ENCODE data around the gene IQCM. TPM values are rescaled to one million over a fixed set of nuclear protein-coding genes. Genes with fewer than 3 reads are reported as not detected.

The IQCM gene
- total and polyA plus RNA-seq, 7 experiments from 2014 or later = not detected

DNA sequence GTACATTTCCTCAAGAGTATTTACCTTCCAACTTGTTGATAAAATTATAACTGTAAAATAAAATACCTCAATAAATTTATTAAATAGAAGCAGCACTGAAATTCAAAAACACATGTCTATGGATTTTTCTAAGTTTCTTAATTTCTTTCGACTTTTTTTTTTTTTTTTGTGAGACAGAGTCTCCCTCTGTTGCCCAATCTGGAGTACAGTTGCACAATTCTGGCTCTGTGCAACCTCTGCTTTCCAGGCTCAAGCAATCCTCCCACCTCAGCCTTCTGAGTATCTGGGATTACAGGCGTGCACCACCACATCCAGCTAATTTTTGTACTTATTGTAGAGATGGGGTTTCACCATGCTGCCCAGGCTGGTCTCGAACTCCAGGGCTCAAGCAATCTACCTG lies 79.8 kb downstream of the IQCM start:
- no peaks in the 10 kb centered on the region for H3K36me3 ChIP-seq (ENCODE audit: control insufficient read depth in 2 of 3, insufficient read depth in 3 of 3, low read length in 3 of 3)
- CTCF ChIA-PET = no interaction called here
- Mint-ChIP-seq H3K27me3 (peaks cover 0 to 4% (median 0%) of the 10 kb centered on the region in 5 donors), H3K4me3 (no peak overlapping the region), H3K9me3 (peaks cover 0 to 13% (median 0%) of the 10 kb centered on the region in 11 donors), H3K27ac (no peak overlapping the region), H3K36me3 (no peaks in the 10 kb centered on the region), H3K4me1 (no peaks in the 10 kb centered on the region)
- ATAC-seq (no peak), DNase-seq (no peak)
- H3K4me3 ChIP-seq (ENCODE audit: low read length) = no peak overlapping the region
- intact Hi-C loops (cut with micrococcal nuclease) = no loop called here
- no peaks in the 10 kb centered on the region for H3K9me3 ChIP-seq (ENCODE audit: control insufficient read depth in 2 of 3, low read length in 3 of 3)
- no peaks in the 10 kb centered on the region for H3K27me3 ChIP-seq (ENCODE audit: control insufficient read depth in 2 of 2, insufficient read depth in 2 of 2, low read length in 2 of 2)
- POLR2A ChIA-PET = no interaction called here
- H3K27ac ChIP-seq (ENCODE audit: low read depth, low read length) = no peak overlapping the region
- H3K4me1 ChIP-seq (ENCODE audit: control insufficient read depth in 2 of 2, insufficient read depth in 2 of 2, low read length in 2 of 2) = no peaks in the 10 kb centered on the region

DNA sequence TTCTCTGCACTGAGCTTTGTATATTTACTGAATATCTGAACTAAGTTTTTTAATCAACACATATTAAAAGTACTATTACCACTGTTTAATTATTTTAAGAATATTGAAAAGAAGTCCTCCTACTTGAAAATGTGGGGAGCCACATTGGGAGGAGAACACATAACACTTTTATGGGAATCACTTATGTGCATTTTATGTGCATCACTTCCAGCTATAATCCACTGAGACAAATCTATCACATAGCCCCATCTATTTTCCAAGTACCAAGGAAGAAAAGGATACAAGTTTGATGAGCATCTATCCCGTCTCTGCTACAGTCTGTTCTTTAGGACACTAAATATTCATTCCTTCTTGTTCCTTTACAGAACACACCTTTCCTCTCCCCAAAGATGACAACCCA lies 87.2 kb downstream of the IQCM start:
- Histone ChIP-seq H3K27me3 (ENCODE audit: control insufficient read depth in 2 of 2, insufficient read depth in 2 of 2, low read length in 2 of 2) (no peaks in the 10 kb centered on the region), H3K4me3 (ENCODE audit: low read length) (no peak overlapping the region), H3K27ac (ENCODE audit: low read depth, low read length) (no peak overlapping the region), H3K9me3 (ENCODE audit: control insufficient read depth in 2 of 3, low read length in 3 of 3) (no peaks in the 10 kb centered on the region), H3K36me3 (ENCODE audit: control insufficient read depth in 2 of 3, insufficient read depth in 3 of 3, low read length in 3 of 3) (no peaks in the 10 kb centered on the region), H3K4me1 (ENCODE audit: control insufficient read depth in 2 of 2, insufficient read depth in 2 of 2, low read length in 2 of 2) (no peaks in the 10 kb centered on the region)
- Mint-ChIP-seq H3K36me3 (no peaks in the 10 kb centered on the region), H3K27ac (no peak overlapping the region), H3K4me1 (no peaks in the 10 kb centered on the region), H3K4me3 (no peak overlapping the region), H3K27me3 (peaks cover 0 to 4% (median 0%) of the 10 kb centered on the region in 5 donors), H3K9me3 (peaks cover 0 to 19% (median 0%) of the 10 kb centered on the region in 11 donors)
- DNase-seq = no peak
- CTCF ChIA-PET = no interaction called here
- no peak for ATAC-seq
- intact Hi-C loops (cut with micrococcal nuclease) = no loop called here
- POLR2A ChIA-PET = no interaction called here

DNA sequence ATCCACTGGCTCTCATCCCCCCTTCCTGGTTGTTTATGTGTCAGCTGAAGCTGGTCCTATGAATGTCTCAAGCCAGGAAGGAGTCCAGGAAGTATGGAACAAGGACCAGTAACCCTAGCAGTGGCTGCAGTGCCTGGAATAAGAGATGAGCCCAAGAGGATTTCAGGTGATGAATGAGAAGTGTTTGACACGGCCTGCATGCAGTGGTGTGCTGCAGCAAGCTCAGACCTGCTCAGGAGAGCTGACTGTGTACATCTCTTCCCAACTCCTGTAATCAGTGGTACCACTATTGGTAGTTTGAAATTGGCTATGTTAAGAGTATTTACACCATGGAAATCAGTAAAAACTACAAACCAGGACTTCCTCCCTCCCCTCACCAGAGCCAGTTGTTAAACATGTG lies 88.0 kb downstream of the IQCM start:
- no peak overlapping the region for H3K27ac ChIP-seq (ENCODE audit: low read depth, low read length)
- no peaks in the 10 kb centered on the region for H3K36me3 ChIP-seq (ENCODE audit: control insufficient read depth in 2 of 3, insufficient read depth in 3 of 3, low read length in 3 of 3)
- Mint-ChIP-seq H3K27me3 (peaks cover 0 to 4% (median 0%) of the 10 kb centered on the region in 5 donors), H3K4me1 (no peaks in the 10 kb centered on the region), H3K9me3 (peaks cover 0 to 23% (median 0%) of the 10 kb centered on the region in 11 donors), H3K36me3 (no peaks in the 10 kb centered on the region), H3K27ac (no peak overlapping the region), H3K4me3 (no peak overlapping the region)
- CTCF ChIA-PET = no interaction called here
- intact Hi-C loops (cut with micrococcal nuclease) = no loop called here
- H3K9me3 ChIP-seq (ENCODE audit: control insufficient read depth in 2 of 3, low read length in 3 of 3) = no peaks in the 10 kb centered on the region
- H3K4me3 ChIP-seq (ENCODE audit: low read length) = no peak overlapping the region
- H3K27me3 ChIP-seq (ENCODE audit: control insufficient read depth in 2 of 2, insufficient read depth in 2 of 2, low read length in 2 of 2) = no peaks in the 10 kb centered on the region
- no peak for ATAC-seq
- H3K4me1 ChIP-seq (ENCODE audit: control insufficient read depth in 2 of 2, insufficient read depth in 2 of 2, low read length in 2 of 2) = no peaks in the 10 kb centered on the region
- no peak for DNase-seq
- POLR2A ChIA-PET = no interaction called here

DNA sequence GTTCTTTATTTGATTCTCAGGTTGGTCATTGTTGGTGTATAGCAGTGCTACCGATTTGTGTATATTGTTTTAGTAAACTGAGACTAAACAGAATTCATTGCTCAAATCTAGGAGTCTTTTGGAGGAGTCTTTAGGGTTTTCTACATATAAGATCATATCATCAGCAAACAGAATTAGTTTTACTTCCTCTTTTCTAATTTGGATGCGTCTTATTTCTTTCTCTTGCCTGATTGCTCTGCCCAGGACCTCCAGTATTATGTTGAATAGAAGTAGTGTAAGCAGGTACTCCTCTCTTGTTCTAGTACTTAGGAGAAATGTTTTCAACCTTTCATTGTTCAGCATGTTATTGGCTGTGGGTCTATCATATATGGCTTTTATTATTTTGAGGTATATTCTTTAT lies 92.6 kb downstream of the IQCM start:
- intact Hi-C loops (cut with micrococcal nuclease) = no loop called here
- POLR2A ChIA-PET = no interaction called here
- no peaks in the 10 kb centered on the region for H3K4me1 Mint-ChIP-seq
- H3K27me3 Mint-ChIP-seq = peaks cover 0 to 4% (median 0%) of the 10 kb centered on the region in 5 donors
- no peak overlapping the region for H3K27ac ChIP-seq (ENCODE audit: low read depth, low read length)
- no peaks in the 10 kb centered on the region for H3K9me3 ChIP-seq (ENCODE audit: control insufficient read depth in 2 of 3, low read length in 3 of 3)
- no peaks in the 10 kb centered on the region for H3K27me3 ChIP-seq (ENCODE audit: control insufficient read depth in 2 of 2, insufficient read depth in 2 of 2, low read length in 2 of 2)
- no peaks in the 10 kb centered on the region for H3K36me3 Mint-ChIP-seq
- no peak overlapping the region for H3K4me3 ChIP-seq (ENCODE audit: low read length)
- H3K9me3 Mint-ChIP-seq = peaks cover 0 to 21% (median 0%) of the 10 kb centered on the region in 11 donors
- DNase-seq (no peak), ATAC-seq (no peak)
- H3K36me3 ChIP-seq (ENCODE audit: control insufficient read depth in 2 of 3, insufficient read depth in 3 of 3, low read length in 3 of 3) = no peaks in the 10 kb centered on the region
- CTCF ChIA-PET = no interaction called here
- H3K27ac Mint-ChIP-seq = no peak overlapping the region
- H3K4me3 Mint-ChIP-seq = no peak overlapping the region
- H3K4me1 ChIP-seq (ENCODE audit: control insufficient read depth in 2 of 2, insufficient read depth in 2 of 2, low read length in 2 of 2) = no peaks in the 10 kb centered on the region

DNA sequence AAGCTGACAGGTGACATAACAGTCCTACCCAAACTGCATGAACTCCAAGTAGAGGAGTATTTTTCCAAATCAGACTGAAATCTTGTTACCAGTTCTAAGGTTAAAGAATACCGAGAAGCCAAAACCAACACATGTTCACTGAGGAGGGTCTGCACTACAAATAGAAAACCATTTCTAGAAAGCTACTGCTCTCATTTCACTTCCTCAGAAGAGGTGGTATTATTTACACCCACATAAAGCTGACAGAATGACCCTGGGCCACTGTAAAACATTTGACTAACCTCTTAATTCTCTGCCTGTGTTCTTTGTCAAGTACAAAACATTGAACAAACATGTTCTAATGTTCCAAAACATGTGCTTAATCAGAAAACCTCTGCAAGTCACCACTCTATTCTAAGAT lies 95.8 kb downstream of the IQCM start:
- H3K27ac ChIP-seq (ENCODE audit: low read depth, low read length) = no peak overlapping the region
- H3K36me3 ChIP-seq (ENCODE audit: control insufficient read depth in 2 of 3, insufficient read depth in 3 of 3, low read length in 3 of 3) = no peaks in the 10 kb centered on the region
- ChIA-PET POLR2A (no interaction called here), CTCF (no interaction called here)
- Mint-ChIP-seq H3K36me3 (no peaks in the 10 kb centered on the region), H3K27me3 (no peaks in the 10 kb centered on the region), H3K4me1 (no peaks in the 10 kb centered on the region), H3K9me3 (peaks cover 0 to 21% (median 2%) of the 10 kb centered on the region in 11 donors), H3K4me3 (no peak overlapping the region), H3K27ac (no peak overlapping the region)
- H3K4me3 ChIP-seq (ENCODE audit: low read length) = no peak overlapping the region
- H3K4me1 ChIP-seq (ENCODE audit: control insufficient read depth in 2 of 2, insufficient read depth in 2 of 2, low read length in 2 of 2) = no peaks in the 10 kb centered on the region
- H3K9me3 ChIP-seq (ENCODE audit: control insufficient read depth in 2 of 3, low read length in 3 of 3) = no peaks in the 10 kb centered on the region
- intact Hi-C loops (cut with micrococcal nuclease) = no loop called here
- DNase-seq (no peak), ATAC-seq (no peak)
- no peaks in the 10 kb centered on the region for H3K27me3 ChIP-seq (ENCODE audit: control insufficient read depth in 2 of 2, insufficient read depth in 2 of 2, low read length in 2 of 2)

DNA sequence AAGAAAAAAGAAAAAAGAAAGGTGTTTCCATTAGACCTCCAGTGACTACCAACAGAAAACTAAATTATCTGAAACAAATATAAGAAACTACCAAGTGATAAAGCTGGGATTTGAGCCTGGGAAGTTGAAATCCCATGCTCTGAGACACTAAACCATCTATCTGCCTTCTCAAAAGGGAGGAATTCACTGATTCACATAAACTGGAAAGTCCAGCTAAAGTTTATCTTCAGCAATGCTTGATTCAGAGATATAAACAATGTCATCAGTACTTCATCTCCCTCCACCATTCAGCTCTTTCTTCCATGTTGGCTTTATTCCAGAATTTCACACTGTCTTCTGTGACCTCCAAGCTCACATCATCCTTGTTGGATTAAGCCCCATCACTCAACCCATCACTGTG lies 96.3 kb downstream of the IQCM start:
- ChIA-PET CTCF (no interaction called here), POLR2A (no interaction called here)

DNA sequence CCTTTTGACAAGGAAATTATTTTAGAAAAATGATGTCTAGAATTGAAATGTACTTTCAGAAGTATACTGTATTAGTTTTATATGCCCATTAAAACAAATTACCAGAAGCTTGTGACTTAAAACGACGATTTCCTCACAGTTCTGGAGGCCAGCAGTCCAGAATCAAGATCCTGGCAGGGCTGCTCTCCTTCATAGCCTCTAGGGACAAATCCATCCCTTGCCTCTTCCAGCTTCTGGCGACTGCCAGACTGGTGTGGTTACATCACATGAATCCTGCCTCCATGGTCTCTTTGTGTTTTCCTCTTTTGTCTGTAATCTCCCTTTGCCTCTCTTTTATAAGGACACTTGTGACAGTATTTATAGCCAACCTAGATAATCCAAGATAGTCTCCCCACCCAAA lies 97.1 kb downstream of the IQCM start:
- H3K36me3 ChIP-seq (ENCODE audit: control insufficient read depth in 2 of 3, insufficient read depth in 3 of 3, low read length in 3 of 3) = no peaks in the 10 kb centered on the region

More for the DNA sequence above, 96.3 kb downstream of the IQCM start:
- ATAC-seq (no peak), DNase-seq (no peak)
- intact Hi-C loops (cut with micrococcal nuclease) = no loop called here
- no peaks in the 10 kb centered on the region for H3K36me3 ChIP-seq (ENCODE audit: control insufficient read depth in 2 of 3, insufficient read depth in 3 of 3, low read length in 3 of 3)
- no peaks in the 10 kb centered on the region for H3K27me3 ChIP-seq (ENCODE audit: control insufficient read depth in 2 of 2, insufficient read depth in 2 of 2, low read length in 2 of 2)
- Mint-ChIP-seq H3K27me3 (no peaks in the 10 kb centered on the region), H3K4me3 (no peak overlapping the region), H3K27ac (no peak overlapping the region), H3K9me3 (peaks cover 0 to 20% (median 2%) of the 10 kb centered on the region in 11 donors), H3K4me1 (peaks cover 0 to 2% (median 0%) of the 10 kb centered on the region in 7 donors), H3K36me3 (no peaks in the 10 kb centered on the region)
- no peaks in the 10 kb centered on the region for H3K4me1 ChIP-seq (ENCODE audit: control insufficient read depth in 2 of 2, insufficient read depth in 2 of 2, low read length in 2 of 2)
- H3K9me3 ChIP-seq (ENCODE audit: control insufficient read depth in 2 of 3, low read length in 3 of 3) = no peaks in the 10 kb centered on the region
- H3K4me3 ChIP-seq (ENCODE audit: low read length) = no peak overlapping the region
- H3K27ac ChIP-seq (ENCODE audit: low read depth, low read length) = no peak overlapping the region

More for the DNA sequence above, 97.1 kb downstream of the IQCM start:
- H3K4me1 Mint-ChIP-seq = peaks cover 0 to 2% (median 0%) of the 10 kb centered on the region in 7 donors
- no peak overlapping the region for H3K4me3 ChIP-seq (ENCODE audit: low read length)
- no peak overlapping the region for H3K4me3 Mint-ChIP-seq
- H3K4me1 ChIP-seq (ENCODE audit: control insufficient read depth in 2 of 2, insufficient read depth in 2 of 2, low read length in 2 of 2) = no peaks in the 10 kb centered on the region
- ChIA-PET POLR2A (no interaction called here), CTCF (no interaction called here)
- H3K27me3 Mint-ChIP-seq = no peaks in the 10 kb centered on the region
- H3K9me3 Mint-ChIP-seq = peaks cover 0 to 17% (median 1%) of the 10 kb centered on the region in 11 donors
- H3K27me3 ChIP-seq (ENCODE audit: control insufficient read depth in 2 of 2, insufficient read depth in 2 of 2, low read length in 2 of 2) = no peaks in the 10 kb centered on the region
- H3K27ac ChIP-seq (ENCODE audit: low read depth, low read length) = no peak overlapping the region
- no peaks in the 10 kb centered on the region for H3K9me3 ChIP-seq (ENCODE audit: control insufficient read depth in 2 of 3, low read length in 3 of 3)
- ATAC-seq (no peak), DNase-seq (no peak)
- H3K36me3 Mint-ChIP-seq = no peaks in the 10 kb centered on the region
- no peak overlapping the region for H3K27ac Mint-ChIP-seq
- intact Hi-C loops (cut with micrococcal nuclease) = no loop called here

All from naive thymus-derived CD4-positive, alpha-beta T cell (primary cell).